Cardiac fibroblast (primary cell): ENCODE measurements around the gene ST6GALNAC3.
"Not testable (repeated sequence)": the region's sequence is repeated elsewhere in the genome, so short reads cannot be mapped to it uniquely, and the experiment has no call there.

Source experiments
- DNase-seq, 2 donors: peaks; one replicate each; pipeline versions ENCODE4 v3.0.0 to v3.0.0-alpha.2; 2010; ENCODE audit warnings: low read depth in 2 of 2
- H3K4me3 ChIP-seq, 2 donors: replicated peaks in 1 of 2; 1 replicate in 1 of 2; 2 replicates in 1 of 2; pipeline ENCODE4 v1.5.1; 2011; ENCODE audit warnings: low read depth in 2 of 2, low read length in 2 of 2, mild to moderate bottlenecking in 2 of 2, moderate library complexity in 1 of 2
- CTCF ChIP-seq: IDR thresholded peaks from one replicate; pipeline ENCODE4 v1.5.1; 2011; ENCODE audit warnings: low read depth, mild to moderate bottlenecking, low read length, inconsistent platforms

ST6GALNAC3 gene

GRCh38 chr1:76337542-76338219, 263.1 kb downstream of the ST6GALNAC3 start:
- DNase-seq = no peak
- no peak for TF ChIP-seq CTCF
- no peak overlapping the region for H3K4me3 ChIP-seq

GRCh38 chr1:76340056-76340455, 265.5 kb downstream of the ST6GALNAC3 start:
- H3K4me3 ChIP-seq = no peak overlapping the region
- TF ChIP-seq CTCF = no peak
- DNase-seq = no peak

- not testable (repeated sequence) for DNase-seq, H3K4me3 ChIP-seq
These were observed 267.3 kb downstream of the ST6GALNAC3 start for GRCh38 chr1:76341816-76342215.

GRCh38 chr1:76343356-76343755, 268.8 kb downstream of the ST6GALNAC3 start:
- no peak overlapping the region for H3K4me3 ChIP-seq
- no peak for TF ChIP-seq CTCF
- no peak for DNase-seq

GRCh38 chr1:76351655-76352054, 277.1 kb downstream of the ST6GALNAC3 start:
- H3K4me3 ChIP-seq = no peak overlapping the region
- TF ChIP-seq CTCF = no peak
- no peak for DNase-seq

- no peak for DNase-seq
- TF ChIP-seq CTCF = no peak
- no peak overlapping the region for H3K4me3 ChIP-seq
These were observed 278.3 kb downstream of the ST6GALNAC3 start for GRCh38 chr1:76352741-76353435.

- no peak overlapping the region for H3K4me3 ChIP-seq
- TF ChIP-seq CTCF = no peak
- no peak for DNase-seq
These were observed 279.7 kb downstream of the ST6GALNAC3 start for GRCh38 chr1:76354236-76354635.
